Measurements from ENCODE around the gene EPOP. TPM values are rescaled to one million over a fixed set of nuclear protein-coding genes. Genes with fewer than 3 reads are reported as not detected.
"Not testable (repeated sequence)": the region's sequence is repeated elsewhere in the genome, so short reads cannot be mapped to it uniquely, and the experiment has no call there.

EPOP gene
- total RNA-seq, 1 donor, result 1.3 TPM

GRCh38 chr17:38637951-38638350 is 36.8 kb downstream of the EPOP start:
- H3K4me3 ChIP-seq (ENCODE audit: low read depth, low read length), result no peak overlapping the region
- no peak for TF ChIP-seq CTCF (IDR thresholded peaks at IDR 0.05; ENCODE audit: insufficient read depth, low read depth, low read length)
- DNase-seq (ENCODE audit: low read depth), result no peak

- DNase-seq (ENCODE audit: low read depth), result no peak
- TF ChIP-seq CTCF (IDR thresholded peaks at IDR 0.05; ENCODE audit: insufficient read depth, low read depth, low read length), result no peak
- H3K4me3 ChIP-seq (ENCODE audit: low read depth, low read length), result no peak overlapping the region
Measured at GRCh38 chr17:38636054-38636453, 38.7 kb downstream of the EPOP start.

DNA sequence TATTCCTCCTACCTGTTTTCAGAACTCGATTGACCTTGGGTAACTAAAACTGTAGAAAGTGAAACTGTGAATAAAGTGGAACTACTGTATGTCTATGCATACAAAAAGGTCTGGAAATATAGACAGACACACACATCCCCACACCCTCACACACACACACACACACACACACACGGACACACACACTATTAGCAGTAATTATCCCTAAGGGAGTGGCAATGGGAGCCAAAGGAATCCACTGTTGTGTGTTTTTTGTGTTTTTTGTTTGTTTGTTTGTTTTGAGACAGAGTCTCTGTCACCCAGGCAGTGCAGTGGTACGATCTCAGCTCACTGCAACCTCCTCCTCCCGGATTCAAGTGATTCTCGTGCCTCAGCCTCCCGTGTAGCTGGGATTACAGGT is 42.4 kb downstream of the EPOP start:
- TF ChIP-seq CTCF (IDR thresholded peaks at IDR 0.05; ENCODE audit: insufficient read depth, low read depth, low read length), result no peak
- no peak overlapping the region for H3K4me3 ChIP-seq (ENCODE audit: low read depth, low read length)
- no peak for DNase-seq (ENCODE audit: low read depth)

DNA sequence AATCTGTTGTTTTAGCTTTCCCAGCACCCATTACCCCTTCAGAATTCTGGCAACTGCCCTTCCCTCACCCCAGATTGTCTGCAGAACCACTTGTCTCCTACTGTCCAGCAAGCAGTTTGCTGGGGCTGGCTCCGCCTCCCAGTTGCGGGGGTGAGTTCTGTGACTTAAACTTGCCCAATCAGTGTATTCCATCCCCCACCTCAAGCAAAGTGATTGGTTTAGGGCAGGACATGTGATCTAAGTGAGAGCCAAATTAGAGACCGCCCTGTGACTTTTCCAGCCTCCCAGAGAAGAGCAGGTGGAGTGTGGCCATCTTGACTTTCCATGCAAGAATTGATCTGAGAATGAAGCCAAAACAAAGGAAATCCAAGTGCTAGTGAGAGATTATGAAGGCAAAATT is 46.3 kb downstream of the EPOP start:
- DNase-seq (ENCODE audit: low read depth), result peak; percentile 9
- TF ChIP-seq CTCF (IDR thresholded peaks at IDR 0.05; ENCODE audit: insufficient read depth, low read depth, low read length), result no peak
- H3K4me3 ChIP-seq (ENCODE audit: low read depth, low read length), result no peak overlapping the region

- no peak for TF ChIP-seq CTCF (IDR thresholded peaks at IDR 0.05; ENCODE audit: insufficient read depth, low read depth, low read length)
- H3K4me3 ChIP-seq (ENCODE audit: low read depth, low read length), result no peak overlapping the region
- DNase-seq (ENCODE audit: low read depth), result no peak
Measured at GRCh38 chr17:38627957-38628356, 46.8 kb downstream of the EPOP start.

- not testable (repeated sequence) for H3K4me3 ChIP-seq (ENCODE audit: low read depth, low read length); DNase-seq (ENCODE audit: low read depth)
Measured at GRCh38 chr17:38626606-38627226, 48.0 kb downstream of the EPOP start.

DNA sequence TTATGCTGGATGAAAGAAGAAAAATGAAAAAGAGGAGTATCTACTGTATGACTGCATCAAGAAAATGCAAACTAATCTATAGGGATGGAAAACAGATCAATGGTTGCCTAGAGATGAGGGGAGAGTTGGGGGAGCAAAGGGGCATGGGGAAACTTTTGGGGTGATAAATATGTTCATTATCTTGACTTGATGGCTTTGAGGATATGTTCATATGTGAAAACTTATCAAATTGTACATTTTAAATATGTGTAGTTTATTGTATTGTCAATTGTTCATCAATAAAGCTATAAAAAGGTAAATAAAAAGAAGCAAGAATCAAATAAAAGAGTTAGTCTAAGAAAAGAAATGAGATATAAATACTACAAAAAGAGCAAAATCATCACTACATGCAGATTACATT is 49.3 kb downstream of the EPOP start:
- no peak for DNase-seq (ENCODE audit: low read depth)
- H3K4me3 ChIP-seq (ENCODE audit: low read depth, low read length), result no peak overlapping the region
- no peak for TF ChIP-seq CTCF (IDR thresholded peaks at IDR 0.05; ENCODE audit: insufficient read depth, low read depth, low read length)

DNA sequence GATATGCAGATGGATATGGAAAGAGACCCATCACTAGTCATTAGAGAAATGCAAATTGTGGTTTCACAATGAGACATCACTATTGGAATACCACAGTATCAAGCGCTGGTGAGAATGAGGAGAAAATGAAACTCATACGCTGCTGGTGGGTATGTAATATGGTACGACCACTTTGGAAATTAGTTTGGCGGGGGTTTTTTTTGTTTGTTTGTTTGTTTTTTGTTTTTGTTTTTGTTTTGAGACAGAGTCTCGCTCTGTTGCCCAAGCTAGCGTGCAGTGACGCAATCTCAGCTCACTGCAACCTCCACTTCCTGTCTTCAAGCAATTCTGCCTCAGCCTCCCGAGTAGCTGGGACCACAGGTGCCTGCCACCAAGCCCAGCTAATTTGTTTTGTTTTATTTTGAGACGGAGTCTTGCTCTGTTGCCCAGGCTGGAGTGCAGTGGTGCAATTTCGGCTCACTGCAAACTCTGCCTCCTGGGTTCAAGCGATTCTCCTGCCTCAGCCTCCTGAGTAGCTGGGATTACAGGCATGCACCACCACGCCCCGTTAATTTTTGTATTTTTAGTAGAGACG is 49.9 kb downstream of the EPOP start:
- H3K4me3 ChIP-seq (ENCODE audit: low read depth, low read length); DNase-seq (ENCODE audit: low read depth): not testable (repeated sequence)
